Left lung (tissue), 10 donors: Measurements from ENCODE around the gene CSNK2B. TPM values are rescaled to one million over a fixed set of nuclear protein-coding genes. Genes with fewer than 3 reads are reported as not detected.

Experiments
- ATAC-seq: fragments of 200-7000 bp; cut with Tn5 transposase; one replicate; pipeline ENCODE4 v1.9.1; 2020; ENCODE audit warnings: moderate library complexity
- DNase-seq, 4 donors: peaks; one replicate each; pipeline ENCODE4 v3.0.0-alpha.2; 2013 to 2020
- H3K27ac ChIP-seq, 2 donors: fragments of 200-600 bp; sonication (generic) in 1 of 2; one replicate each; pipeline versions ENCODE4 v1.5.0 to v1.8.0; 2020 to 2021
- H3K27me3 ChIP-seq, 2 donors: fragments of 200-600 bp; sonication (generic) in 1 of 2; one replicate each; pipeline versions ENCODE4 v1.5.0 to v1.8.0; 2020 to 2021
- H3K36me3 ChIP-seq, 2 donors: fragments of 200-600 bp; sonication (generic) in 1 of 2; one replicate each; pipeline versions ENCODE4 v1.5.0 to v1.8.0; 2020 to 2021
- H3K4me1 ChIP-seq, 2 donors: fragments of 200-600 bp; one replicate each; pipeline ENCODE4 v1.8.0; 2021
- H3K4me3 ChIP-seq, 2 donors: fragments of 200-600 bp; sonication (generic) in 1 of 2; one replicate each; pipeline versions ENCODE4 v1.5.0 to v1.8.0; 2020 to 2021; ENCODE audit warnings: mild to moderate bottlenecking in 1 of 2
- H3K9me3 ChIP-seq, 2 donors: fragments of 200-600 bp; sonication (generic) in 1 of 2; one replicate each; pipeline versions ENCODE4 v1.5.0 to v1.8.0; 2020 to 2021
- CTCF ChIP-seq, 2 donors: fragments of 200-600 bp; sonication (generic) in 1 of 2; IDR thresholded peaks; one replicate each; pipeline versions ENCODE4 v1.5.0 to v1.8.0; 2021; ENCODE audit warnings: antibody characterized with exemption in 2 of 2
- intact Hi-C, 2 donors: fragments of 100-400 bp; cut with DNase I; formaldehyde crosslinking; loops; one replicate each; pipeline versions ENCODE4 v1.11.2 to v1.14.2; 2022
- polyA plus RNA-seq, 6 donors: library from polyadenylated mRNA; unstranded; fragments of 120-200 nt; gene quantifications; one replicate each; pipeline ENCODE4 v1.2.1, GENCODE V29; 2013; ENCODE audit not compliant: insufficient read length in 6 of 6
- total RNA-seq, 2 donors: library from RNA; stranded (reverse); fragmentation: NEBNext Ultra II Directional; extraction: Animal tissue kit (Norgen Biotek cat#: 25700); gene quantifications; one replicate each; pipeline ENCODE4 v1.2.1, GENCODE V29; 2021
- donor health status: DM: no; HTN: yes; CAD: no.
- donor health status: DM: no; HTN: no; CAD: no.

CSNK2B gene
- total and polyA plus RNA-seq, 8 donors: 96.6 to 210 (median 191) TPM

GRCh38 chr6:31631681-31632278, 34.1 kb upstream of the CSNK2B start:
- no peak for TF ChIP-seq CTCF (IDR thresholded peaks at IDR 0.05)
- DNase-seq (no peak), ATAC-seq (peak; percentile 10)
- Histone ChIP-seq H3K4me1 (no peaks in the 10 kb centered on the region), H3K27me3 (no peaks in the 10 kb centered on the region), H3K36me3 (peaks cover 8 to 100% of the 10 kb centered on the region in 2 donors), H3K9me3 (no peaks in the 10 kb centered on the region), H3K27ac (no peak overlapping the region), H3K4me3 (no peak overlapping the region)
- intact Hi-C loops: no loop called here

GRCh38 chr6:31632279-31632946, 33.5 kb upstream of the CSNK2B start:
- Histone ChIP-seq H3K27ac (no peak overlapping the region), H3K27me3 (no peaks in the 10 kb centered on the region), H3K4me1 (no peaks in the 10 kb centered on the region), H3K36me3 (peaks cover 8 to 100% of the 10 kb centered on the region in 2 donors), H3K4me3 (no peak overlapping the region), H3K9me3 (no peaks in the 10 kb centered on the region)
- peak; percentile 5 for ATAC-seq
- TF ChIP-seq CTCF (IDR thresholded peaks at IDR 0.05): no peak
- intact Hi-C loops: no loop called here
- no peak for DNase-seq

GRCh38 chr6:31633447-31633846, 32.4 kb upstream of the CSNK2B start:
- ATAC-seq: no peak
- Histone ChIP-seq H3K27ac (no peak overlapping the region), H3K4me1 (no peaks in the 10 kb centered on the region), H3K4me3 (no peak overlapping the region), H3K27me3 (no peaks in the 10 kb centered on the region), H3K9me3 (no peaks in the 10 kb centered on the region), H3K36me3 (peaks cover 8 to 100% of the 10 kb centered on the region in 2 donors)
- DNase-seq: no peak
- intact Hi-C loops: no loop called here
- TF ChIP-seq CTCF (IDR thresholded peaks at IDR 0.05): no peak

DNA sequence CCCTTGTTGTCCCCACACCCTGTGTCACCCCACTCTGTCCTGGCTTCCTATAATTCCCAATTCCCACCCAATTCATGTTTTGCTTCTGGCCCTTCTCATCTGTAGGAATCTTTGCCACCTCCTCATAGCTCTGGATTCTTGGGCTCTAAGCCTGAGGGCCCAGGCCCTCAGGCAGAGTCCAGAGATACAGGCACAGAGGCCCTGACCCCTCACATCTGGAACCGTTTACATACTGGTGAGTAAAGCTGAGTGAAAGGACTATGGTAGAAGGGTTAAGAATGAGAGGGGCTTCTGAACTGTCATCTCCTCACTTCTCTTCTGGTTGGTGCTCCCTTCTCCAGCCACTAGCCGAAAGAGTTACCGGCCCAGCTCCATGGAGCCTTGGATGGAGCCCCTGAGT, 31.7 kb upstream of the CSNK2B start:
- intact Hi-C loops: no loop called here
- no peak for TF ChIP-seq CTCF (IDR thresholded peaks at IDR 0.05)
- H3K4me1 ChIP-seq: no peaks in the 10 kb centered on the region
- DNase-seq (no peak), ATAC-seq (no peak)
- H3K27me3 ChIP-seq: no peaks in the 10 kb centered on the region
- H3K9me3 ChIP-seq: no peaks in the 10 kb centered on the region
- H3K36me3 ChIP-seq: peaks cover 6 to 100% of the 10 kb centered on the region in 2 donors
- no peak overlapping the region for H3K4me3 ChIP-seq
- no peak overlapping the region for H3K27ac ChIP-seq

GRCh38 chr6:31634969-31635575, 30.8 kb upstream of the CSNK2B start:
- intact Hi-C loops: no loop called here
- no peaks in the 10 kb centered on the region for H3K9me3 ChIP-seq
- peaks cover 0 to 100% of the 10 kb centered on the region in 2 donors for H3K36me3 ChIP-seq
- H3K27ac ChIP-seq: no peak overlapping the region
- H3K4me1 ChIP-seq: no peaks in the 10 kb centered on the region
- H3K27me3 ChIP-seq: no peaks in the 10 kb centered on the region
- TF ChIP-seq CTCF (IDR thresholded peaks at IDR 0.05): no peak
- no peak for ATAC-seq
- H3K4me3 ChIP-seq: no peak overlapping the region
- no peak for DNase-seq
